IPS-20b (cell line): ENCODE measurements around the gene THSD4.

Source experiments
- H3K27ac ChIP-seq: one replicate; pipeline ENCODE4 v1.5.1; 2013; ENCODE audit warnings: low read length
- H3K27me3 ChIP-seq: 2 replicates; pipeline ENCODE4 v1.6.1; 2013; ENCODE audit warnings: mild to moderate bottlenecking, low read length, inconsistent platforms; ENCODE audit not compliant: insufficient read depth
- H3K36me3 ChIP-seq: 2 replicates; pipeline ENCODE4 v1.6.1; 2013; ENCODE audit warnings: low read depth, mild to moderate bottlenecking, inconsistent platforms, low read length, moderate library complexity; ENCODE audit not compliant: insufficient read depth
- H3K4me1 ChIP-seq: 2 replicates; pipeline ENCODE4 v1.6.1; 2013; ENCODE audit warnings: mild to moderate bottlenecking, control low read depth, inconsistent platforms, low read length, moderate library complexity; ENCODE audit not compliant: insufficient read depth
- H3K4me3 ChIP-seq: 2 replicates; pipeline ENCODE4 v1.5.1; 2013; ENCODE audit warnings: mild to moderate bottlenecking, low read length, inconsistent platforms
- H3K9ac ChIP-seq: 2 replicates; pipeline ENCODE4 v1.6.1; 2013; ENCODE audit warnings: low read depth, mild to moderate bottlenecking, inconsistent platforms, low read length, moderate library complexity
- H3K9me3 ChIP-seq: 2 replicates; pipeline ENCODE4 v1.6.1; 2013; ENCODE audit warnings: mild to moderate bottlenecking, low read depth, low read length, inconsistent platforms; ENCODE audit not compliant: insufficient read depth

Gene THSD4

GRCh38 chr15:71098920-71099319 is 16.4 kb upstream of the THSD4 start:
- Histone ChIP-seq H3K9ac (no peak overlapping the region), H3K4me3 (no peak overlapping the region), H3K9me3 (no peaks in the 10 kb centered on the region), H3K36me3 (no peaks in the 10 kb centered on the region), H3K27me3 (no peaks in the 10 kb centered on the region), H3K27ac (no peak overlapping the region), H3K4me1 (no peaks in the 10 kb centered on the region)

DNA sequence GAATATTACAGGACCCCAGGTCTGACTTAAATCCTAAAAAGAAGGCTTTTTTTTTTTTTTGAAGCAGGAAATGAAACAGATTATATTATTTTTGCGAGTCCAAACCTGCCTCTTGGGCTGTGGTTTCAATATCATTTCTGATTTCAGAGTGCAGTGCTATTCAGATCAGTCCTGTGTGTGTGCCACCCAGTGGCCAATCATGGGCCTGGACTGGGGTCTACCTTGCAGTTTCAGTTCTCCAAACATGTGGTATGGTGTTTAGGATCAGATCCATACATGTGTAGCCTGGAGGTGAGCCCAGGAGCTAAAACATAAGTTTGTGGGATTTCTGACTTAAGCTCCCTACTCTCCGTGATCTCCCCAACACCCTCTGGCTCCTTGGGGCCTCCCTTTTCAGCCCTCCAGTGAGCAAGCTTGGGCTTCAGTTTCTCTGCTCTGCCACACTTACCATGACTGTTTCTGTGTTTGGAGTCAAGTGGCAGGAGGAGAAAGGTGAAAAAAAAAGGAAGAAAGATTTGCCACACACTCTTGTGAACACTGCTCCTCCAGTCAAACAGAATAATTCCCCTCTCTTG is 12.1 kb upstream of the THSD4 start:
- H3K27ac ChIP-seq = no peak overlapping the region
- H3K9me3 ChIP-seq = no peaks in the 10 kb centered on the region
- no peak overlapping the region for H3K4me3 ChIP-seq
- no peak overlapping the region for H3K9ac ChIP-seq
- H3K4me1 ChIP-seq = peaks cover 4% of the 10 kb centered on the region; the same call in 1 of the 2 replicates
- no peaks in the 10 kb centered on the region for H3K27me3 ChIP-seq
- H3K36me3 ChIP-seq = no peaks in the 10 kb centered on the region

DNA sequence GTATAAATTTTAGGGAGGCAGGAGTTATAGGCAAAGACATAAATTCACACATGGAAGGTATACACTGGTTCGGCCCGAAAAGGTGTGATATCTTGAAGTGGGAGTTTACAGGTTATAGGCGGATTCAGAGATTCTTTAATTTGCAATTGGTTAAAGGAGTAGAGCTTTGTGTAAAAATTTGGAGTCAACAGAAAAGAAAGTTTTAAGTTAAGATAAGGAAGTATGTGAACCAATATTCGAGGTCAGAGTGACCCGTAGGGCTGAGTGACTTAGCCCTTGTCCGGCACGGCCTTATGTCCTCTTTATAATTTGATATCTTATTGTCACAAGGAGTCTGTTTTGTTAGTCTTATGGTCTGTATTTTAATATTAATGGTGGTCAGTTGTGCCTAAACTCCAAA is 10.6 kb upstream of the THSD4 start:
- no peaks in the 10 kb centered on the region for H3K27me3 ChIP-seq
- H3K36me3 ChIP-seq = no peaks in the 10 kb centered on the region
- H3K4me1 ChIP-seq = peaks cover 4% of the 10 kb centered on the region; the same call in 1 of the 2 replicates
- H3K9ac ChIP-seq = no peak overlapping the region
- H3K4me3 ChIP-seq = no peak overlapping the region
- no peak overlapping the region for H3K27ac ChIP-seq
- no peaks in the 10 kb centered on the region for H3K9me3 ChIP-seq

- Histone ChIP-seq H3K36me3 (no peaks in the 10 kb centered on the region), H3K27me3 (no peaks in the 10 kb centered on the region), H3K9me3 (no peaks in the 10 kb centered on the region), H3K9ac (no peak overlapping the region), H3K4me1 (peaks cover 4% of the 10 kb centered on the region; the same call in 1 of the 2 replicates), H3K4me3 (no peak overlapping the region), H3K27ac (no peak overlapping the region)
These were observed 9.8 kb upstream of the THSD4 start for GRCh38 chr15:71105444-71105843.

DNA sequence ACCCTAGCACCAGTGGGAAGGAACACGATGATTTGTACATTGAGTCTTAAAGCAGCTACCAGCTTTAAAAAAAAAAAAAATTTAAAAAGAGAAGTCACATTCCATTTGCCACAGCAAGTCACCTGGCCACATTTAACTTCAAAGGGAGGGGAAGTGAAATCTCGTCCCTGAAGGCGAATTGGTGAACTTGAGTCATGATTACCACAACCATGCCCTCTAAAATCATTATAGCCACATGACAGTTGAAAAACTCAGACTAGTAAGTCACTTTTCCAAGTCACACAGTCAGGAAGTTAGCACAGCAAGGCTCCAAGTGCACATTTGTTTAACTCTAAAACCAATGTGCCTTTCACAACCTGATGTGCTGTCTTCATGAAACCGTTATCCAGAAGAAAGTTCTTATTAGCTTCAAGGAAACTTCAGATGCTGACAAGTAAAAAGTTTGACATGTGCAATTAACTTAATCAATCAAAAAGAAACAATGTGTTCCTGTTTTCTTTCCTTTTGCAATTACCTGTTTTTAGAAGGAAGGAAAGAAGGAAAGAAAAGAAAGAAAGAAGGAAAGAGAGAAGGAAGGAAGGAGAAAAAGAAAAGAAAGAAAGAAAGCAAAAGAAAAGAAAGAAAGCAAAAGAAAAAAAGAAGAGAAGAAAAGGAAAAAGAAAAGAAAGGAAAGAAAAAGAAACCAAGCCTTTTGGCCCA is 8.3 kb upstream of the THSD4 start:
- no peaks in the 10 kb centered on the region for H3K36me3 ChIP-seq
- no peak overlapping the region for H3K4me3 ChIP-seq
- H3K9me3 ChIP-seq = no peaks in the 10 kb centered on the region
- no peak overlapping the region for H3K27ac ChIP-seq
- H3K9ac ChIP-seq = no peak overlapping the region
- peaks cover 4% of the 10 kb centered on the region; the same call in 1 of the 2 replicates for H3K4me1 ChIP-seq
- H3K27me3 ChIP-seq = no peaks in the 10 kb centered on the region

- Histone ChIP-seq H3K27me3 (no peaks in the 10 kb centered on the region), H3K4me1 (peaks cover 4% of the 10 kb centered on the region; the same call in 1 of the 2 replicates), H3K9me3 (no peaks in the 10 kb centered on the region), H3K36me3 (no peaks in the 10 kb centered on the region), H3K27ac (no peak overlapping the region), H3K4me3 (no peak overlapping the region), H3K9ac (no peak overlapping the region)
These were observed 7.8 kb upstream of the THSD4 start for GRCh38 chr15:71107501-71107815.

- H3K27ac ChIP-seq = no peak overlapping the region
- H3K4me3 ChIP-seq = no peak overlapping the region
- no peaks in the 10 kb centered on the region for H3K27me3 ChIP-seq
- no peak overlapping the region for H3K9ac ChIP-seq
- H3K36me3 ChIP-seq = no peaks in the 10 kb centered on the region
- H3K4me1 ChIP-seq = peaks cover 9% of the 10 kb centered on the region; the same call in 1 of the 2 replicates
- H3K9me3 ChIP-seq = no peaks in the 10 kb centered on the region
These were observed 6.1 kb upstream of the THSD4 start for GRCh38 chr15:71109130-71109529.

GRCh38 chr15:71109905-71110304 is 5.4 kb upstream of the THSD4 start:
- Histone ChIP-seq H3K4me3 (no peak overlapping the region), H3K36me3 (no peaks in the 10 kb centered on the region), H3K27me3 (no peaks in the 10 kb centered on the region), H3K9me3 (no peaks in the 10 kb centered on the region), H3K4me1 (peaks cover 10% of the 10 kb centered on the region; the same call in 1 of the 2 replicates), H3K27ac (no peak overlapping the region), H3K9ac (no peak overlapping the region)

DNA sequence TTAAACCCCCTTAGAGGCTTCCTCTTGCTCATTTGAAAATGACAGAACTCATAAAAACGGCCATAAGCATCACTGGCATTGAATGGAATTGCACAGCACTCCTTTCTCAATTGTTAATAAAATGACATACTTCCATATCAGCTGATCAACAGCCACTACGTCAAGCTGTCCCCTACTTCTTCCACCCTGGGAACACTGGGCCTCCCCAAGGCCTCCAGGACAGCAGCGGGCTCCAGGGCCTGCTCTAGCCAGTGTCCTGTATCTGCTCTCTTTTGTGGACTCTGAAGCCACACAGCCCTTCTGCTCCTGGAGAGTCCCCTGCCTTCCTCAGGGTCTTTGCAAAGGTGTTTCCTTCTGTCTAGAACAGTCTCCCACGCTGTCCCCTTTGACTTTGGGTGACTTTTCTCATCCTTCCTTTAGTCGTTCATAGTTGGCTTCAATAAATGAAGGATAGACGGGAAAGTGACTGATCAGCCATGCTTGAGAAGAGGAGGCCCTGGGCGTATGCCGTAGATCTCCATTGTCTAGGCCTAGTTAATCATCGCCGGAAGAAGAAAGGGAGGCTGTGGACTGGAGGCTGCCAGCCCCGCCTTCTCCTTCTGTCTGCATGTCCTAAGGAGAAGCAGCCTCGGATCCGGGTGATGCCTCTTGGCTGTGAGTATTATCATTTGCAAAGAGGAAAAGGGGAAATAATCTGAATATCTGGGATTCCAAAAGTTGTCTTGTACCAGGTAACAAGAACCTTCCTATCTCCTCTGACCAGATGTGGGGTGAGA is 4.7 kb upstream of the THSD4 start:
- Histone ChIP-seq H3K9ac (no peak overlapping the region), H3K36me3 (no peaks in the 10 kb centered on the region), H3K4me3 (no peak overlapping the region), H3K27me3 (no peaks in the 10 kb centered on the region), H3K27ac (no peak overlapping the region), H3K9me3 (no peaks in the 10 kb centered on the region), H3K4me1 (peaks cover 8% of the 10 kb centered on the region; the same call in 1 of the 2 replicates)

- peaks cover 6% of the 10 kb centered on the region; the same call in 1 of the 2 replicates for H3K4me1 ChIP-seq
These were observed 4.1 kb upstream of the THSD4 start for GRCh38 chr15:71111181-71111565.

DNA sequence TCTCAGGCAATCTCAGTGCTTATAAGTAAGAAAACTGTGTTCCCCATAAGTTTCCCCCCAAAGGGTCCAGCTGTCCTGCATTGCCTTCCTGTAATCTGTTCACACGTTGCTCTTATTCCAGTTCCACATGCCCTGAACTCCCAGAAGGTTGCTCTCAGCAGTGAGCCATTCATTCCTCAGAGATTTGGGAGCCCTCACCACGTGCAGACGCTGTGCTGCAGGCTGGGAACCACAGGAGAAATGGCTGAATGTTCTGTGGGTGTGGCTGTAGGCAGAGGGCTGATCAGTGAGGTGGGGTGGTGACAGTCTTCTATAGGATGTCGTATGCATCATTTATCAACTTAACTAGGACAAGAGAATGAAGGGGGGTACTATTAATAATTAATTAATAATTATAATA is 3.3 kb upstream of the THSD4 start:
- Histone ChIP-seq H3K4me1 (peaks cover 6% of the 10 kb centered on the region; the same call in 1 of the 2 replicates), H3K27ac (no peak overlapping the region), H3K9me3 (no peaks in the 10 kb centered on the region), H3K4me3 (no peak overlapping the region), H3K27me3 (peaks cover 12% of the 10 kb centered on the region), H3K36me3 (no peaks in the 10 kb centered on the region), H3K9ac (no peak overlapping the region)

More at GRCh38 chr15:71111181-71111565, 4.1 kb upstream of the THSD4 start:
- no peak overlapping the region for H3K27ac ChIP-seq
- no peak overlapping the region for H3K4me3 ChIP-seq
- no peaks in the 10 kb centered on the region for H3K9me3 ChIP-seq
- no peaks in the 10 kb centered on the region for H3K36me3 ChIP-seq
- peaks cover 5% of the 10 kb centered on the region for H3K27me3 ChIP-seq
- H3K9ac ChIP-seq = no peak overlapping the region

DNA sequence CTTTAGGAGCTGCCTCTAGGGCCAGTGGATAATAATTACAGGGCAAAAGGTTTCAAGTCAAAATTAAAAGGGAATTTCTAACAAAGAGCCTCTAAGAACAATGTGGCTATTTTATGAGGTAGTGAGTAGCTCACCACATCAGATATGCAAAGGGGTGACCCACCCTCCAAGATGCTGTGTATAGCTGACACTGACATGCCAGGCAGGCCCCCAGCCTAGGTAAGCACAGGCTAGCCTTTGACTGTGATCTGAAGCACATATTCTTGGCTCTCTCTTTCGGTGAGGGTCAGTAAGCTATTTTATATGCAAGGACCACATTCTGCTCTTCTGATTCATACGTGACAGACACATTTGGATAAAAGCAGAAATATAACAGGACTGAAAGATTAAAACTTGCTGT is 2.8 kb upstream of the THSD4 start:
- no peak overlapping the region for H3K4me3 ChIP-seq
- H3K9me3 ChIP-seq = no peaks in the 10 kb centered on the region
- H3K27ac ChIP-seq = no peak overlapping the region
- peaks cover 17% of the 10 kb centered on the region for H3K27me3 ChIP-seq
- H3K9ac ChIP-seq = no peak overlapping the region
- H3K36me3 ChIP-seq = no peaks in the 10 kb centered on the region
- peaks cover 6% of the 10 kb centered on the region; the same call in 1 of the 2 replicates for H3K4me1 ChIP-seq
